Mammary epithelial cell (primary cell): Measurements from ENCODE around the gene ZEB2.

Experiments
- CTCF ChIP-seq, 2 donors: IDR thresholded peaks in 1 of 2; conservative IDR thresholded peaks in 1 of 2; 2 replicates each; pipeline ENCODE4 v1.5.1; 2011 to 2012; ENCODE audit warnings: inconsistent platforms in 2 of 2, low read length in 2 of 2, mild to moderate bottlenecking in 2 of 2, control low read depth in 1 of 2, low read depth in 1 of 2; ENCODE audit not compliant: insufficient read depth in 1 of 2; ENCODE audit errors: extremely low read depth in 1 of 2
- EZH2 ChIP-seq: IDR thresholded peaks from 2 replicates; pipeline ENCODE4 v1.6.1; 2012; ENCODE audit warnings: low read length, inconsistent platforms, borderline replicate concordance

GRCh38 chr2:144515696-144516410, 4.1 kb downstream of the ZEB2 start:
- TF ChIP-seq CTCF (conservative IDR thresholded peaks at IDR 0.05 in 1 of 2, IDR thresholded peaks at IDR 0.05 in 1 of 2; ENCODE audit: extremely low read depth in 1 of 2, insufficient read depth in 1 of 2, low read depth in 1 of 2, low read length in 2 of 2) (no peak), EZH2 (no peak)
